Stimulated activated CD4-positive, alpha-beta T cell treated with anti-CD3 and anti-CD28 coated beads, Interleukin-2, amount 100 ng/mL, for 4 hours (primary cell): ENCODE data around the gene NFATC1.

Experiments
- DNase-seq: peaks from one replicate; pipeline ENCODE4 v3.0.0-alpha.2; 2020; ENCODE audit warnings: low read depth

Gene NFATC1

GRCh38 chr18:79509536-79509930 lies 113.8 kb downstream of the NFATC1 start:
- DNase-seq = no peak

- no peak for DNase-seq
Observed at GRCh38 chr18:79510046-79510685, 114.4 kb downstream of the NFATC1 start.

- DNase-seq = no peak
Observed at GRCh38 chr18:79510731-79511241, 115.1 kb downstream of the NFATC1 start.

GRCh38 chr18:79511271-79511670 lies 115.5 kb downstream of the NFATC1 start:
- DNase-seq = no peak

GRCh38 chr18:79511671-79512301 lies 116.1 kb downstream of the NFATC1 start:
- DNase-seq = no peak

- no peak for DNase-seq
Observed at GRCh38 chr18:79512461-79513380, 117.0 kb downstream of the NFATC1 start.

GRCh38 chr18:79513381-79514081 lies 117.8 kb downstream of the NFATC1 start:
- DNase-seq = no peak

GRCh38 chr18:79515331-79515730 lies 119.6 kb downstream of the NFATC1 start:
- no peak for DNase-seq

- DNase-seq = no peak
Observed at GRCh38 chr18:79515944-79516351, 120.2 kb downstream of the NFATC1 start.

GRCh38 chr18:79516441-79516931 lies 120.8 kb downstream of the NFATC1 start:
- DNase-seq = no peak

- no peak for DNase-seq
Observed at GRCh38 chr18:79517341-79517740, 121.6 kb downstream of the NFATC1 start.

GRCh38 chr18:79518028-79518682 lies 122.4 kb downstream of the NFATC1 start:
- no peak for DNase-seq

- DNase-seq = no peak
Observed at GRCh38 chr18:79518683-79519128, 123.0 kb downstream of the NFATC1 start.

GRCh38 chr18:79519751-79520477 lies 124.2 kb downstream of the NFATC1 start:
- peak; percentile 32 for DNase-seq

GRCh38 chr18:79520478-79521390 lies 125.0 kb downstream of the NFATC1 start:
- DNase-seq = no peak

- no peak for DNase-seq
Observed at GRCh38 chr18:79521416-79522205, 125.9 kb downstream of the NFATC1 start.

- DNase-seq = peak; percentile 56
Observed at GRCh38 chr18:79522451-79523205, 126.9 kb downstream of the NFATC1 start.

GRCh38 chr18:79523206-79523735 lies 127.5 kb downstream of the NFATC1 start:
- DNase-seq = peak; percentile 64
